DLD1 (cell line): Measurements from ENCODE around the gene RWDD1.
"Not testable (repeated sequence)": the region's sequence is repeated elsewhere in the genome, so short reads cannot be mapped to it uniquely, and the experiment has no call there.

ENCODE experiments used
- in situ Hi-C: cut with HindIII; loops from 2 replicates; pipeline ENCODE4 v1.10.0; 2017; ENCODE audit warnings: low sequenced_read_pairs

The RWDD1 gene

DNA sequence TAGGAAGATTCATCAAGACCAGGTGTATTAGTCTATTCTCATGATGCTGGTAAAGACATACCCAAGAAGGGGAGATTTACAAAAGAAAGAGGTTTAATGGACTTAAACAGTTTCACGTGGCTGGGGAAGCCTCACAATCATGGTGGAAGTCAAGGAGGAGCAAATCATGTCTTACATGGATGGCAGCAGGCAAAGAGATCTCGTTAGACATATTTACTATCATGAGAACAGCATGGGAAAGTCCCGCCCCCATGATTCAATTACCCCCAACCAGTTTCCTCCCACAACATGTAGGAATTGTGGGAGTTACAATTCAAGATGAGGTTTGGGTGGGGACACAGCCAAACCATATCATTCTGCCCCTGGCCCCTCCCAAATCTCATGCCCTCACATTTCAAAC is 32.6 kb downstream of the RWDD1 start:
- in situ Hi-C loops = not testable (repeated sequence)

DNA sequence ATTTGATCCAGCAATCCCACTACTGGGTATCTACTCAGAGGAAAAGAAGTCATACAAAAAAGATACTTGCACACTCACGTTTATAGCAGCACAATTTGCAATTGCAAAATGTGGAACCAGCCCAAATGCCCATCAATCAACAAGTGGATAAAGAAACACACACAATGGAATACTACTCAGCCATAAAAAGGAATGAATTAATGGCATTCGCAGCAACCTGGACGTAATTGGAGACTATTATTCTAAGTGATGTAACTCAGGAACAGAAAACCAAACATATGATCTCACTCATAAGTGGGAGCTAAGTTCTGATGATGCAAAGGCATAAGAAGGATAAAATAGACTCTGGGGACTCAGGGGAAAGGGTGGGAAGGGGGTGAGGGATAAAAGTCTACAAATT is 33.6 kb downstream of the RWDD1 start:
- in situ Hi-C loops = not testable (repeated sequence)

DNA sequence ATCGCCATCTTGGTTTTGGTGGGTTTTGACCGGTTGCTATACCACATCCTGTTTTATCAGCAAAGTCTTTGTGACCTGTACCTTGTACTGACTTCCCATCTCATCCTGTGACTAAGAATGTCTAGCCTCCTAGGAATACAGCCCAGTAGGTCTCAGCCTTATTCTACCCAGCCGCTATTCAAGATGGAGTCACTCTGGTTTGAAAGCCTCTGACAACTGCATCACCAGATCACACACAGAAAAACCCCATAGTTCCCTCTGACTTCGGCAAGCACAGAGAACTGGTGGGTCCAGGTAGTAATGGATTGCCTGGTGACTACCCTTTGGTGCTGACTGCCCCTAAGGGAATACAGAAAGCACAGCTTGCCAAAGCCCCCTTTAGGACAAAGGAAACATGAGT is 34.6 kb downstream of the RWDD1 start:
- in situ Hi-C loops = no loop called here

DNA sequence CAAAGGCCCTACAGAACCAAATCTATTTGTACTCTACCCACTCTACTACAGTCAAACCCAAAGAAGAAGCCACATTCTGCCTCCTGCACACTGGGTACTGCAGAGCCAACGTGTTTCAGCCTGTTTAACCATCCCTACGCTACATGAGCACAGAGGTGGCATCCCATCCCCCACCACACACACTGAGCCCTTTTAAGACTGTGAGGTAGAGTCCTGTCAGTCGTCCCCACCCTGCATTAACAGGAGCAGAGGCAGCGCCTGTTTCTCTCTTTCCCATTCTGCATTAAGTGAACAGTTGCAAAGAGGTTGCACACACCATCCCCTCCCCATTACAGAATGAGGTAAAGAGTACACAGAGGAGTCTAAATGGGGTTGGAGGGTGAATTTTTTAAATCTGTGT is 39.8 kb downstream of the RWDD1 start:
- in situ Hi-C loops = no loop called here

DNA sequence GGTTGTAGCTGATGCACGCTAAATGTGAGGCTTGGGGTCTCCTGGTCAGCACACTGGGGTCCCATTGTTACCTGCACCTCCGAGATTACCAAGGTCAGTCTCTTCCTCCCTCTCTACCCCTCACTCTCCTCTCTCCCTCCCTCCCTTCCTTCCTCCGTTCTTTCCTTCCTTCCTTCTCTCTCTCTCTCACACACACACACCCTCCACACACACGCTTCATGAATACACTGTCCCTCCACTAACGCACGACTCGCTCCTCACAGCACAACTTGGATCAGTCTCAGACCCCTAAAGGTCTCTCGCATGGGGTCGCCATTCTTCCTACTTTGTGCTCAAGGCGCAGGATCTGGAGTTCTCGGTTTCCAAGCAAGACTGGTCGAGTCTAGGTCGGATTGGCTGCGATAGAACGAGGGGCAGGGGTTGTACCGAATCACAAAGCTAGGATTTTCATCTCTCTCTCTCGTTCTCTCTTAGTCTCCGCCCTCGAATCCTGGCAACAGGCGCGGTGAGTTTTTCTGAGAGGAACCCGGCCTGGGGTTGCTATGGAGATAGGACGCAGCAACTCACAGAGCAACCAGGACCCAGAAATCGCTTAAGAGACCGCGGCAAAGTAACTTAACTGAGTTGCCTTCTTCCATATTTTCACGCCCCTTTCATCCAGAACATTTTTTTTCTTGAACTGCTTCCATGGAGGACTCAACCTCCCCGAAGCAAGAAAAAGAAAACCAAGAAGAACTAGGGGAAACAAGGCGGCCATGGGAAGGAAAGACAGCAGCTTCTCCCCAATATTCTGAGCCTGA is 44.8 kb downstream of the RWDD1 start, which contains the start of gene RSPH4A:
TSS of gene RSPH4A (plus strand) at position 543 of the 800 bp plus-strand sequence. CDS start at position 688, 145 bp downstream.
- in situ Hi-C loops = no loop called here

DNA sequence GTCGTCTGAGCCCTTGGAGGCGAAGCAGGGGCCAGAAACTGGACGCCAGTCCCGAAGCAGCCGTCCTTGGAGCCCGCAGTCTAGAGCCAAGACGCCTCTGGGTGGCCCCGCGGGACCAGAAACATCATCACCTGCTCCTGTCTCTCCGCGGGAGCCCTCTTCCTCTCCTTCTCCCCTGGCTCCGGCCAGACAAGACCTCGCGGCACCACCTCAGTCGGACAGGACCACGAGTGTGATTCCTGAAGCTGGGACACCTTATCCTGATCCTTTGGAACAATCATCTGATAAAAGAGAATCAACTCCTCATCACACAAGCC is 45.4 kb downstream of the RWDD1 start:
- in situ Hi-C loops = no loop called here

DNA sequence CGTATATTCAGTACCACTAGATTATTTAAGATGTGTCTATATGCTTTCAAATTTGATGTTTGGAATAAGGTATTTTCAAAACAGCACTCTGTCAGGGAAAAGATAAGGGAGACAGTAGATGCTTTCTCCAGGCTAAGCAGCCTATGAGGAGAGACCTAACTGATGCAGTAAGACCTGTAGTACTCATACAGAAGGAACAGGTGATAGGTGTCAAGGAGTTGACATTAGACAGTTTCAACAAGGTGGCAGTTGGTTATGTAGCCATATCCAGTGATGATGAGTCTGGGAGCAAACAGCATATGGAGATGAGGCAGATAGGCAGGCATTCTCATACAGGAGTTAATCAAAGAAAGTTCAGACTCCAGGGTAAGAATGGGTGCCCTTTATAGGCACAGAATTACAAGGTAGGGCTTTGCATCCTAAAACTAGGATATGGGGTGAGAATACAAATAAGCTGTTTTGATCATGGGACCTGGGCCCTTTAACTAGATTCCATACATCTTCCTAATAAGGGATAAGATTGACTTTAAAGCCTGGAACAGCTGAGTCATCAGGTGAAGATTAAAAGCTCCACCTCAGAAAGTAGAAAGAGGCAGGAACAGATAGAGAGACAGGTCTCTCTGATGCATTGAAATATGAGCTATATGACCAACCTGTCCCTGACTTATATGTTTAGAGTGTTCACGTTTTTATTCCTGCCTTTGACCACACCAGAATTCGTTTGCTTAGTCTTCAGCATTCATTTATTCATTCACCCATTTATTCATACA is 52.9 kb downstream of the RWDD1 start:
- in situ Hi-C loops = no loop called here

DNA sequence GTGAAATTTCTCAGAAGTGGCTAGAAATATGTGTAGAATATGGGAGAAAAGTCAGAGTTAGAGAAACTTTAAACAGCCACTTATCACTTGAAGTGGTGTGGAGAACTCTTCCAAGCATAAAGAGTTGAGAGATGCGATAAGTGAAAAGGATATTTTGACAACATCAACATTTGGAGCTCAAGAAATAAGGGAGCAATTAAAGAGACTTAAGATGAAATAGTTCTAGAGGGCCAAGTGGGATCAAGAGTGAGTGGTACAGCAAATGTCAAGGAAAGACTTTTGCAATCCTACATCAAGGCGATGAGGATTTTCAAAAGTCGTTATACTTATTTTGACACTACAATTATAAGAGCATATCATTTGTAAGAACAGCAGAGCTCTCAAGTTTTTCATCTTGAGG is 54.6 kb downstream of the RWDD1 start:
- in situ Hi-C loops = no loop called here

DNA sequence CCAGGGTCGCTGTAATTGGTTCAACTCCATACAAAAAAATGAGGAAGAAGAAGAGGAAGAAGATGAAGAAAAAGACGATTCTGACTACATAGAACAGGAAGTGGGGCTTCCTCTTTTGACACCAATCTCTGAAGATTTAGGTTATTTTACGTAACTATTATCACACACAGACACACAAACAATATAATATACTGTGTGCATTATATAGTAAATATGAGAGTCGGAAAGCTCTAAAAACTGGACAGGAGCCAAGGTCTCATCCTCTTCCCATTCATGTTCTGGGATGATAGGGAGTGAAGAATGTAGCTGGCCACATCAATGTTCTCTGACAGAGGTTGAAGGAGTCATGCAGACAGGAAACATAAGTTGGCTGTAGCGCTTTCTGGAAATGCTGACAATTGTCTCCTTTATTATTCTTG is 58.3 kb downstream of the RWDD1 start:
- in situ Hi-C loops = no loop called here

DNA sequence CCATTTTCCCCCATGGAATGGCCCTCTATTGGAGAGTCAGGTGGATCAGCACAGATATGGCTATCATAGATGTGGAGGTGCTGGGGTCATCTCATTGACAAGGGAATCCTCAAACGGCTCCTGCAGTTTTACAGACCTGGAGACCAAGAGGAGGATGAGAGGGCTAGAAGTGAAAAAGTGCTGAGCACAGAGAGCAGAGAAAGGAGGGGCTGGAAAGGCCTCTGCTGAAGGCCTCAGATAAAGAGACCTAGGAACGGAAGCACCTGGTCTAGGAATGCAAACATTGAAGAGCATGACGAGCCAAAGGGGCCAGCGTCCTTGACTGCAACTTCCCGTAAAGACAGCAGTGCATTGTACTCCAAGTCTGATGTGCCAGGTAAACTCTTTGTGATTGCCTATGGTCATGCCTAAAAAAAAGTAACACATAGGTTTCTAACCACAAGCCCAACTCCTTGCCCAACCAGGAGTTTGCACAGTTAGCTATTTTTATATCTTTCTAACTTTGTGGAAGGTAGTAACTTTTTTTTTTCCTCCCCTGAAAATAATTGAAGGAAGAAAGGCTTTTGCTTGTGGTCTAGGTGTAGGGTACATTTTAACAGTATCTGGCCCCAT is 60.2 kb downstream of the RWDD1 start:
- in situ Hi-C loops = no loop called here

DNA sequence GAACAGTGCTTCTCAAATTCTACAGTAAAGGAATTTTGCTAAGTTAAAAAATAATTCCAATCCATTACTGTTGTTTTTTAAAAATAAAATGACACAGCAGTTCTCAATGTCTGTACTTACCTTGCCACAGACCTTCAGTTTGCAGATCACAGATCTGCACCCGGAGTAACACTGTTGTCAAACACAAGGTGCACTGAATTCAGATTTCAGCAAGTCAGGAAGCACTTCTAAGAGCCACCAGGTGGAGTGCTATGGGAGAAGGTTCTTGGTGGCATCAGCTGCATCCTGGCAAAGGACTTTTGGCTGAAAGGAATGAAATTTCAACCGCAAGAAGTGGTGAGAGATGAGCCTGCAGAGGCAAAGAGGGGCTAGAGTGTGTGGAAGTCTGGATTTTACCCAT is 62.4 kb downstream of the RWDD1 start:
- in situ Hi-C loops = no loop called here
